DMS79 treated with DMSO at 0.1 percent for 48 hours (cell line): ENCODE data around the gene EPS15.
"Not testable (repeated sequence)": the region's sequence is repeated elsewhere in the genome, so short reads cannot be mapped to it uniquely, and the experiment has no call there.

Experiments used
- DNase-seq: peaks from one replicate; lab custom pipeline; 2025; lab: John Stamatoyannopoulos, UW

EPS15 gene

GRCh38 chr1:51542158-51542953, 23.3 kb upstream of the EPS15 start:
- no peak for DNase-seq

- DNase-seq: no peak
Measured at GRCh38 chr1:51541313-51542050, 22.4 kb upstream of the EPS15 start.

DNA sequence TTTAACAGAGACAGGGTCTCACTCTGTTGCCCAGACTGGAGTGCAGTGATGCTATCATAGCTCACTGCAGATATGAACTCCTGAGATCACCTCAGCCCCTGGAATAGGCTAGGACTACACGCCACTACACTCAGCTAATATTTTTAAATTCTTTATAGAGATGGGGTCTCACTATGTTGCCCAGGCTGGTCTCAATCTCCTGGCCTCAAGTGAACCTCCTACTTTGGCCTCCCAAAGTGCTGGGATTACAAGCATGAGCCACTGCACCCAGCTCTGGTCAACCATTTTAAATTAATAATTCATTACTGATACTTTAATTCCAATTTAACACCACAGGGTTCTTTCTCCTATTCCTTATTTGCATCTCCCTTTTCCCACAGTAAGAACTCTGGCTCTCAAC, 18.5 kb upstream of the EPS15 start:
- no peak for DNase-seq

DNA sequence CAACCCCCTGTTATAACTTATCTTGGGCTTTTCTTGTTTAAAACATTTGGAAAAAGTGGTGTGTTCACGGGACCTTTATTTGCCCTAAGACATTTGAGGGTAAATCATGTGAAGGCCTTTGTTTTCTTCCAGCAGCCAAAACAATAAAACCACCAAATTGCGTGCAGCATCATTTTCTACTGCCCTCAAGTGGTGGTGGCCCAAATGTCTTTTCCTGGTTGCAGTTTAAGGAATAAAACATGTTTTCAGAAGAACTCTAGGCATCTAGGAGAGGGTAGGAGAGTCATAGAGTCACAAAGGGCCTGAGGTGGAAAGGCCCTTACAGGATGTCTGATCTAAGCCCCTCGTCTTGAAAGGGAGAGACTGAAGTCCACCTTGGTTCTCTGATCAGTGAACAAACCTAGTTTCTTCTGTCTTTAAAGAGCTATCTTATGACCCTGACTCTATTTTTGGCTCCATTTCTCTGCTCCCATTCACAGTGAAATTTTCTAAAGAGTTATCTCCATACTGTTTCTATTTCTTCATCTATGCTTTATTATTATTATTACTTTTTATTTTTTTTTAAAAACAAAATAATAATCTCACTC, 16.0 kb upstream of the EPS15 start:
- peak; percentile 26 for DNase-seq

DNA sequence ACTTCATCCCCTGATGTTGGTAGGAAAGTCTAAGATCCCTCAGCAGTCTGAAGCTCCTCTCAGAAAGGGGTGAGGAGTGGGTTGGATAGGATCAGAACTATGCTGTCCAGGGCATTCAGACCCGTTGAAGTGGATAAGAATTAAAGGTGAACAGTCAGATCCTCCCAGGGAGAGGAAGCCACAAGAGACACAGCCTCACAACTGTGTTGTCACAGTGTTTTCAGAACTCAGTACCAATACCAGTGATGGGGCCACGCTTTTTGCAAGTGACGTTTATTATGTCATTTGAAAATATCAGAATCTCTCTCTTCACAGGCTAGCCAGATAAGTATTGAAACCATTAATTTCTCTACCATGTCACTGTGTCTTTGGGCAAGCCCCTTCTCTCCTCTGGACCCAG, 15.4 kb upstream of the EPS15 start:
- DNase-seq: no peak

- DNase-seq: no peak
Measured at GRCh38 chr1:51532853-51533252, 13.8 kb upstream of the EPS15 start.

DNA sequence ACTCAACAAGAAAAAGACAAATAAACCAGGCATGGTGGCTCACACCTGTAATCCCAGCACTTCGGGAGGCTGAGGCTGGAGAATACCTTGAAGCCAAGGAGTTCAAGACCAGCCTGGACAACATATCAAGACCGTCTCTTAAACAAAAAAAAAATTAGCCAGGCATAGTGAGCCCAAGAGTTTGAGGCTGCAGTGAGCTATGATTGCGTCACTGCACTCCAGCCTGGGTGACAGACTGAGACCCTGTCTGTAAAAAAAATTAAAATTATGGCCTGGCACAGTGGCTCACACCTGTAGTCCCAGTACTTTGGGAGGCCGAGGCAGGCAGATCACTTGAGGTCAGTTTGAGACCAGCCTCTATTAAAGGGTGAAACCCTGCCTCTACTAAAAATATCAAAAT, 11.4 kb upstream of the EPS15 start:
- DNase-seq: not testable (repeated sequence)

GRCh38 chr1:51527144-51527543, 8.1 kb upstream of the EPS15 start:
- no peak for DNase-seq

GRCh38 chr1:51526248-51526647, 7.2 kb upstream of the EPS15 start:
- DNase-seq: no peak

DNA sequence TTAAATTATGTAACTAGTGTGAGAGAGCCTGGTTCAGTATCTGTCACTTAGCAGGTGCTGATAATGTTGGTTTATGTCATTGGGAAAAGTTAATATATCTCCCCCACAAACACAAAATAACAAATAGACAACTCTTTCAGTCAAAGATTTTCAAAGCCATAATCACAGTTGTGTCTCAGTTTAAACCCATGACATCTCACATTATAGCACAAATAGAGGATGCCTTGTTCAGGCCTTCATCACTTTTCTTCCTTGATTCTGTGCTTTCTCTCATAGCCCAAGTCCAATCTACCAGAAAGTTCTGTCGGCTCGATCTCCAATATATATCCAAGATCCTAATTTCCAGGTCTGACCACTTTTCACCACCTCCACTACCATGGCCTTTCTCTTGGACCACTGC, 6.2 kb upstream of the EPS15 start:
- no peak for DNase-seq

GRCh38 chr1:51524817-51525216, 5.8 kb upstream of the EPS15 start:
- no peak for DNase-seq

GRCh38 chr1:51523931-51524330, 4.9 kb upstream of the EPS15 start:
- DNase-seq: no peak

DNA sequence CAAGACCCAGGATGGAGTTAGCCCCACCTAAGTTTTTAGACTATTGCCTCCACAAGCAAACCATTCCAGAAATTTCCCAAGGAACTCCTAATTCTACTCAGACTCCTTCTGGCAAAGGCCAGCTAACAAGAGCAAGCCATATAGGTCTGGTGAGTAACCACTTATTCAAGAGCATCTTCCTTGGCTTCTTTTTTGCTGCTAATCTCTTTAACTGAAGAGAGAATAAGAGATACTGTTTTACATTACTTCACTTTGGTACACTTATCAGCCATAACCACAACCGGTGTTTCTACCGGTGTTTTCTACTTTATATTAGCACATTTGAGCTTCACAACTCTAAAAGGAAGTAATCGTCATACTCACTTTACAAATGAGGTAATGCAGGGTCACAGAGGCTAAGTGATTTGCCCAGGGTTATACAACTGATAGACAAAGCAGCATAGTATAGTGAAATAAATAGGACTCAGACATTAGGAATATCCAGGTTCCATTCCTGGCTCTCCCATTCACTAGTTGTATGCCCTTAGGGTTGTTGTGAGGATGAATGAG, 1.7 kb upstream of the EPS15 start:
- no peak for DNase-seq

DNA sequence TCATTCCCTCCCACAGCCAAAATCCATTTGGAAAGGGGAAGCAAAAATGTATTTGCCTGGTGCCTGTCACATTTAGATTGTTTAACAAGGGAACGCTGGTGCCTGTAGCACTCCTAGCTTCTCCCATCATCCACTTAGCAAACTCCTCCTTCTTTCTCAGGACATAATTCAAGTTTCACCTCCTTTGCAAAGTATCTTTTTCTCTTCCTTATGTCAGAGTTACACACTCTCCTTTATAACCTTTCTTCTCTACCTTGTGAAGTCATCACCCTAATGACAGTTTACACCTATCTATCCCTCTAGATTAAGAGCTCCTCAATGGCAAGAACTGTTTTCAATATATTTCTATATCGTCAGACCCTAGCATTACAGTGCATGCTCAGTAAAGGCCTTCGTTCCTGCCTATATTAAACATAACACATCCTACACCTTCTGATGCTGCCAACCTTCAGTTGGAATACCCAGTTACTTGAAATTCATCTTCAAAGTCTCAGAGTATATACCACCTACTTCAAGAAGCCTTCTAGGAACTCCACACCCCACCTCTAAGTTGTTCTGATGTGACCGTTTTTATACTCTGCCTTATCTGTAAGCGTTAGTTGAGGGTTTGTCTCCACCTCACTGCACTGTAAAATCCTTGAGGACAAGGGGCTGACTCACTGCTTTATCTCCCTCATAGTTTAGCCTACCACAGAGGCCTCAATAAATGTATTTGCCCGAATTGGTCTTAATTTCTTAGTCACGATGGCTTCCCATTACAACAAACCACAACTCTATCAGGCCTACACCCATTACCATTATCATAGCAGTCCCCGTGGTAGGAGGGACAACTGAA, 1.0 kb upstream of the EPS15 start:
- no peak for DNase-seq

- no peak for DNase-seq
Measured at GRCh38 chr1:51518586-51519047, 449 bp downstream of the EPS15 start.

GRCh38 chr1:51518033-51518585, 957 bp downstream of the EPS15 start:
- peak; percentile 59 for DNase-seq

GRCh38 chr1:51517361-51518032, 1.6 kb downstream of the EPS15 start:
- peak; percentile 45 for DNase-seq

- DNase-seq: no peak
Measured at GRCh38 chr1:51516649-51517158, 2.4 kb downstream of the EPS15 start.

GRCh38 chr1:51515982-51516648, 3.0 kb downstream of the EPS15 start:
- no peak for DNase-seq

DNA sequence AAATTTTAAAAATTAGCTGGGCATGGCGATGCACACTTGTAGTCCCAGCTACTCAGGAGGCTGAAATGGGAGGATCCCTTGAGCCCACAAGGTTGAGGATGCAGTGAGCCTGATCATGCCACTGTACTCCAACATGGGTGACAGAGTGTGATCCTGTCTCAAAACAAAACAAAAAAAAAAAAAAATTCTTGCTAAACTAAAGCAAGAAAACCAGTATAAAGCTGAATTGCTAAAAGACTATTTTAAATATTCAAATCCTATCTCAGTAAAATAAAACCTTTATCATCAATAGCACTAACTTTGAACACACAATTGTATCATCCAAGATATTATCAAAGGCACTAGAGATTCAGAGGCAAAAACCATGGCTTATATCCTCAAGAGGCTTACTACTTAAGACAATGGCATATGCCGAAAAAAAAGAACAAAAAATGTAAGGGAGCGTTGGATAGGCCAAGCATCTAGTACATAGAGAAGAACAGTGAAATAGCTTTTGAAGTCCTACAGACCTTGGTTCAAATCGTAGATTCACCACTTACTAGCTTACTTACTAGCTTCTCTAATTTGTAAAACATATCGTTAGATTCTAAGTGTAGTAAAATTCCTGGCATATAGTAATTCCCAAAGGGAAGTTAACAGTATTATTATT, 3.6 kb downstream of the EPS15 start:
- DNase-seq: no peak
